HCT116 (cell line): ENCODE measurements around the gene SDCCAG8.

Experiments
- JUND ChIP-seq: IDR thresholded peaks from 2 replicates; pipeline ENCODE4 v1.6.1; 2012
- POLR2AphosphoS5 ChIP-seq: IDR thresholded peaks from 2 replicates; pipeline ENCODE4 v1.6.1; 2011; ENCODE audit warnings: mild to moderate bottlenecking, low read depth, low read length, moderate library complexity

DNA sequence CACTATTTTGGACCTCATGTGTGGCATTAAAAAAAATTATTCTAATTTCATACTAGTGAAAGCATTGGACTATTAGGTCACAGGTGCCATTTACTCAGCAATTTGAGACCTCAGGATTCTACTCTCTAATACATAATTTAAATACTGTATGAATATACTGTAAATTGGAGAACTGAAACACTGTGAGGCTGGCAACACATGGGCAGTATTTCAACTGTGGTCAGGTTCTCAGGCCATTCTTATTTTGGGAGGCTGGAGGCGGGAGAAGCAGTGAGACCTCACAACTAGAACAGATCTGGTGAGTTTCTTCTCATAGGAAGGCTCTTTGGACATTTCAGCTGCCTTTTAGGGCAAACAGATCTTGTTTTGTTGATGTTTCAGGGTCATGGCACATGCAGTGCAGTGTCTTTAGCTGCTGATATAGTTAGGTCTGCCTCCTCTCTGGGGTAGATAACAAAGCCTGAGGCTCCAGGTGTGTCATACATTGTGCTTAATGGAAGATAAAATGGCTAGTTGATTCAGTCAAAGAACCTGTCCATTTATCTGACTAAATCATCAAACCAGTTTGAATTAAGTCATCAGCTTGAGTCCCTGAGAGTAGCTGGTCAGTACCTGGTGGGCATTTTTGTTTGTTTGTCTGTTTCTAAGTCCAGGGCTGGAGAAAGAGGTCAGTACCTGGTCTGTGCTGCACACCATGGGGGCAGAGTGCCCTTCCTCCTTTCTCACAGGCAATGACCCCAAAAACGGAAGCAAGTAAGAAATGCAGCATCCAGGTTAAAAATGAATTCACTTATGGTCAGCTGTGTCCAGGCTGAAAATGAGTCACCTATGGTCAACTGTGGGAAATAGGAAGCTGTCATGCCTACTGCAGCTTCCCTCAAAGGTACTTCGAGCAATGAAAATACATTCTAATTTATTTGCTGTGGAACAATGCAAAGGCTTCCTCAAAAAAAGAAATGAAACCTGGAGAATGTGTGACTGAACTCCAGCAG is 216.2 kb downstream of the SDCCAG8 start:
- no peak for TF ChIP-seq JUND
- no peak for TF ChIP-seq POLR2AphosphoS5
